NOMO-1 (cell line): ENCODE data around the gene CFL1.
"Not testable (repeated sequence)": the region's sequence is repeated elsewhere in the genome, so short reads cannot be mapped to it uniquely, and the experiment has no call there.

Source experiments
- DNase-seq, 2 experiments: peaks; one replicate each; lab custom pipeline; 2025; ENCODE audit not compliant: unreplicated experiment in 2 of 2; lab: John Stamatoyannopoulos, UW

CFL1 gene

GRCh38 chr11:65857853-65858680 lies at the start of gene CFL1:
CFL1 (minus strand) TSS chr11:65858180; CDS start chr11:65858099, 81 bp downstream.
- DNase-seq = peak; percentile 96 to 99

- no peak for DNase-seq
Observed at GRCh38 chr11:65906602-65907001, 48.6 kb upstream of the CFL1 start.

- no peak for DNase-seq
Observed at GRCh38 chr11:65903715-65904114, 45.7 kb upstream of the CFL1 start.

- no peak for DNase-seq
Observed at GRCh38 chr11:65903068-65903481, 45.1 kb upstream of the CFL1 start.

GRCh38 chr11:65900899-65901180 lies 42.9 kb upstream of the CFL1 start:
- no peak for DNase-seq

GRCh38 chr11:65900125-65900898 lies 42.3 kb upstream of the CFL1 start, which contains the start of gene FOSL1:
FOSL1 (minus strand) TSS chr11:65900388; CDS start chr11:65900339, 49 bp downstream.
- peak; percentile 77 to 92 for DNase-seq

- peak; percentile 44 to 61 for DNase-seq
Observed at GRCh38 chr11:65899356-65900124, 41.6 kb upstream of the CFL1 start.

GRCh38 chr11:65898656-65899355 lies 40.8 kb upstream of the CFL1 start:
- no peak for DNase-seq

- DNase-seq = no peak
Observed at GRCh38 chr11:65897020-65897471, 39.1 kb upstream of the CFL1 start.

GRCh38 chr11:65896034-65896999 lies 38.3 kb upstream of the CFL1 start:
- DNase-seq = no peak

- no peak for DNase-seq
Observed at GRCh38 chr11:65895482-65895981, 37.6 kb upstream of the CFL1 start.

- DNase-seq = peak in 1 of 2 experiments; percentile 38
Observed at GRCh38 chr11:65894034-65894591, 36.1 kb upstream of the CFL1 start.

- DNase-seq = no peak
Observed at GRCh38 chr11:65892661-65893317, 34.8 kb upstream of the CFL1 start.

- DNase-seq = not testable (repeated sequence)
Observed at GRCh38 chr11:65892137-65892540, 34.2 kb upstream of the CFL1 start.

- DNase-seq = no peak
Observed at GRCh38 chr11:65891219-65892136, 33.5 kb upstream of the CFL1 start.

GRCh38 chr11:65890324-65891218 lies 32.6 kb upstream of the CFL1 start, which contains the start of gene CCDC85B:
CCDC85B (plus strand) TSS chr11:65890673; CDS start chr11:65890784, 111 bp downstream.
- DNase-seq = peak; percentile 89 to 93
